GM18870 (cell line): Measurements from ENCODE around the gene IL13RA1.
"Not testable (repeated sequence)": the region's sequence is repeated elsewhere in the genome, so short reads cannot be mapped to it uniquely, and the experiment has no call there.

ENCODE experiments used
- ATAC-seq: cut with Tn5 transposase; IDR thresholded peaks from one replicate; pipeline ENCODE4 v1.9.1; 2021; ENCODE audit warnings: moderate library complexity; ENCODE audit not compliant: unreplicated experiment

Gene IL13RA1

DNA sequence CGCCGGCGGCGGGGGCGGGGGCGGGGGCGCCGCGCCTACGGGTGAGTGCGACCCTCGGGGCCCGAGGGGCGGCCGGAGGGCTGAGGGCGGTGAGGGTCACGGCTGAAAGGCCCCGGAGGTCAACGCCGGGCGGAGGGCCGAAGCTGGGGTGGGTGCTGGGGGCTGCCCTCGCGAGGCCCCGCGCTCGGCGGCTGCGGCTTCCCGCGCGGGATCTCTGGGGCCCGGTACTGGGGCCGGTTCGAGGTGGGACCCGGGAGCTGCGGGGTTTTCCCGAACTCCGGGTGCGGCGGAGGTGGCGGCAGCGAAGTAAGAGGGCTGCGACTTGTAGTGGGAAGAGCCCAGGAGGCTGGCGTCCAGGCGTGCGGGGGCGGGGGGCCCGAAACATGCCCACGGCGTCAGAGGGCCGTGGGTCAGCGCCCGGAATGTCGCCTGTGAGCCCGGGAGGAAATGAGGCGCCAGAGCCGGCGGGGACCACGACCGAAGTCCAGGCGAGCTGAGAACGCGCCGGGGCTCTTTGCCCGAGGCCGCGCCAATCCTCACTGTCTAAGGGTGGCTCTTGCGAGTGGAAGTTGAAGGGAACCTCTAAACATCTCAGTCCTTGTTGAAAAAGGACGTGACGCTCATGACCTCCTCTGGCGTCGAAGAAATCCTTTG lies 407 bp downstream of the IL13RA1 start:
- no peak for ATAC-seq

DNA sequence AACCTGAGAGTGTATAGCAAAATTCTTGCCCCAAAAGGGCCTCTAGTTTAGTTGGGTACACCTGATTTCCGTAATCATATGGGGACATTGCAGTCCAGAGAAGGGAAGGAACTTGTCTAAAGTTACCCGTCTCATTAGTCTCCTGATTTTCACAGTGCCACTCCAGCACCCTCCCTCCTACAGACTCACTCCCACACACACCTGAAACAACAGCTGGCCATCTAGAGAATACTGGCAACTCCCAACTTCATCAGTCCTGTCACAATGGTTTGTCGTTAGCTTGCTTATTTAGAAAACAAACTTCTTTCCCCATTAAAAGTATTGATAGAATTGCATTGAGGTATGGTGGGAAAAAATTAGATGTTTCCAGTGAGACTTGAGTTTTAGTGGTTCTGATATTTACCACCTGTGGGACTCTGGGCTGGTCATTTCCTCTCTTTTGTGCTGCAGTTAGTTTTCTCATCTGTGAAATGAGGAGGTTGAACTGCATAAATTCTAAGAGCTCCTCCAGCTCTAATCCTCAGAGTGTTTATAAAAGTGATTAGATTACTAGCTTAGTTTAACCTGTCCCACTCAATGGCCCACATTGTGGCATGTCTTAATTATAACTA lies 1.7 kb downstream of the IL13RA1 start:
- no peak for ATAC-seq

DNA sequence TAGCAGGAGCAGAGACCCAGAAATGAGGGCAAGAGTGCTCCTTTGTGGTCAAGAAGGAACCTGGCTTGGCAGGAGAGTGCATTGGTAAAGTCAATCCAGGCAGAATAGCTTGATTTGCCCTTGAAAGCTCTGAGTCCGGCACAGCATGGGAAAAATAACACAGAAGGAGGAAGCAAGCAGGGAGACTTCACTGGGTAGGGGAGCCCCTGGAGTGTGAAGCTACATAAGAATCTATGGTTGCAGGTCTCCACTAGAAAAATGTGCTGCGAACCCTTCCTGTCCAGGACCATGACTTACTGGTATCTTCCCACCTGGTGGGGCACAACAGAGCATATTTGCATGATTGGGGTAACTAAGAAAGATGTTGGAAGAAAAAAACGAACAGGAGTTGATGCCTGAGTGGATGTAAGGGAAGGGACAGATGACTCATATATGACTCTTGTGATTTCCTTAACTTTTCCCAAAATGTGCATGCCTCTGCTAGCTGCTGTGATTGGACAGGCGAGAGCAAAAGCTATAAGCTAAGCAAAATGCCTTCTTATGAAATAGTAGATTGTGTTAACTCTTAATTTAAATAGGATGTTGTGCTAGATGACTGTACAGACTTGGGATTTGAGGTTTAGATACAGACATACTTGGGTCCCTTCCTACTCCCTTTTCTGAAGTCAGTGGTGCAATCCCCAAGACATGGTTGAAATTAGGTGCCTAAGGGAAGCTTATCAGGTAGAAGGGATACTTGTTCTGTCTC lies 3.3 kb downstream of the IL13RA1 start:
- no peak for ATAC-seq

DNA sequence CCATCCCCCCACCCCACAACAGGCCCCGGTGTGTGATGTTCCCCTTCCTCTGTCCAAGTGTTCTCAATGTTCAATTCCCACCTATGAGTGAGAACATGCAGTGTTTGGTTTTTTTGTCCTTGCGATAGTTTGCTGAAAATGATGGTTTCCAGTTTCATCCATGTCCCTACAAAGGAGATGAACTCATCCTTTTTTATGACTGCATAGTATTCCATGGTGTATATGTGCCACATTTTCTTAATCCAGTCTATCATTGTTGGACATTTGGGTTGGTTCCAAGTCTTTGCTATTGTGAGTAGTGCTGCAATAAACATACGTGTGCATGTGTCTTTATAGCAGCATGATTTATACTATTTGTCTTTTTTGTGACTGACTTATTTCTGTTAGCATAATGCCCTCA lies 5.1 kb downstream of the IL13RA1 start:
- not testable (repeated sequence) for ATAC-seq

DNA sequence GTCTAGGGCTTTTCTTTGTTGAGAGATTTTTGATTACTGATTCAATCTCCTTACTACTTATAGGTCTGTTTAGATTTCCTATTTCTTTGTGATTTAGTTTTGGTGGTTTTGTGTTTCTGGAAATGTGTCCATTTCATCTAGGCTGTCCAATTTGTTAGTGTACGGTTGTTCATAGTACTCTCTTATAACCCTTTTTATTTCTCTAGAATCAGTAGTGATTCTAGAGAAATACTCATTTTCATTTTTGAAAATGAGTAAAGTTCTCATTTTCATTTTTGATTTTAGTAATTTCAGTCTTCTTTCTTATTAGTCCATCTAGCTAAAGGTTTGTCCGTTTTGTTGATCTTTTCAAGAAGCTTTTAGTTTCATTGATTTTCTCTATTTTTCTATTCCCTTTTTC lies 7.5 kb downstream of the IL13RA1 start:
- ATAC-seq, result peak; percentile 59

DNA sequence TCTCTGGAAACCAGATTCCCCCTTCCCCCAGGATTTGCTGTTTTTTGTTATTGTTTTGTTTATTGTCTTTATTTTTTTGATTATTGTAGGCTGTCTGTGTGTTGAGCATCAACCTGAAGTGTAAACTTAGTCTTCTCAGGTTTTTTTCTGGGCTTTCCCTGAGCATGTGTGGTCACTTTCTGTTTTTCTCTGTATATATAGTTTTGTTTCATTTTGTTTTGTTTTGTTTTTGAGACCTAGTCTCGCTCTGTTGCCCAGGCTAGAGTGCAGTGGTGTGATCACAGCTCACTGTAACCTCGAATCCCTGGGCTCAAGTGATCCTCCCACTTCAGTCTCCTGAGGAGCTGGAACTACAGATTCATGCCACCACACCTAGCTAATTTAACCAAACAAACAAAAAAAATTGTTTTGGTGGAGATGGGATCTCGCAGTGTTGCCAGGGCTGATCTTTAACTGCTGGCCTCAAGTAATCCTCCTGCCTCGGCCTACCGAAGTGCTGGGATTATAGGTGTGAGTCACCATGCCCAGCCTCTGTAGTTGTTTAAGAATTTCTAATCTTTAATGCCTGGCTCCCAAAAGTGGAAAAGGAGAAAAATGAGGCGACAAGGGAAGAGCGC lies 9.1 kb downstream of the IL13RA1 start:
- peak; percentile 90 for ATAC-seq

DNA sequence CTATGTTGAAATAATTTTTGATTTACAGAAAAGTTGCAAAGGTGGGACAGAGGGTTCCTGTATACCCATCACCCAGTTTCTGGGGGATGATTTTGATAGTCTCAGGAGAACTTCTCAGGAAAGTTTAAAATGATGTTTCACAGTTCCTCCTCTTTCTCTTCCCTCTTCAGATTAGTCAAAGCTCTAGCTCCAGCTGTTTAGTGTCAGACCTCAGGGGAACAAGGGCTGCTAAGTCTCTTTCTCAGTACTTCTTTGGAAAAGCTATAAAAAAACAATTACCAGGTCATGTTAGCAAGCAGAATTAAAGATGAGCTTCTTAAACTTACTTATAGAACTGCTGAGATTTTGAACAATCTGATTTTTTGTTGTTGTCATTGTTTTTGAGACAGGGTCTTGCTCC lies 12.2 kb downstream of the IL13RA1 start:
- no peak for ATAC-seq

DNA sequence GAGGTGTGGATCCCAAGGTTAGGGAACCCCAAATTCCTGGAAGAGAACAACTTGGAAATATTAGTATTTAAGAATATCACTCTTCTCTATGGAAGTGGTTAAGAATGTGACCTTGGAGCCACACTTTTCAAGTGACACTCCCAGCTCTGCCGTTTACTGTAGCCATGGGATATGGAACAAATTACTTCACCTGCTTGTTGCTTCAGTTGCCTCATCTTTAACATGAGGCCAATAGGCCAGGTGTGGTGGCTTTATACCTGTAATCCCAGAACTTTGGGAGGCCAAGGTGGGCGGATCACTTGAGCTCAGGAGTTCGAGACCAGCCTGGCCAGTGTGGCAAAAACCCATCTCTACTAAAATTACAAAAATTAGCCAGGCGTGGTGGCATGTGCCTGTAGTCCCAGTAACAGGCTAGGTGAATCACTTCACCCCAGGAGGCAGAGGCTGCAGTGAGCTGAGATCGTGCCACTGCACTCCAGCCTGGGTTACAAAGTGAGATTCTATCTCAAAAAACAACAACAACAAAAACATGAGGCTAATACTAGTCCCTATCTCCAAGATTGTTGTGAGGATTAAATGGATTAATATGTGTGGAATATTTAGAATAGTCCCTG lies 13.0 kb downstream of the IL13RA1 start:
- no peak for ATAC-seq

DNA sequence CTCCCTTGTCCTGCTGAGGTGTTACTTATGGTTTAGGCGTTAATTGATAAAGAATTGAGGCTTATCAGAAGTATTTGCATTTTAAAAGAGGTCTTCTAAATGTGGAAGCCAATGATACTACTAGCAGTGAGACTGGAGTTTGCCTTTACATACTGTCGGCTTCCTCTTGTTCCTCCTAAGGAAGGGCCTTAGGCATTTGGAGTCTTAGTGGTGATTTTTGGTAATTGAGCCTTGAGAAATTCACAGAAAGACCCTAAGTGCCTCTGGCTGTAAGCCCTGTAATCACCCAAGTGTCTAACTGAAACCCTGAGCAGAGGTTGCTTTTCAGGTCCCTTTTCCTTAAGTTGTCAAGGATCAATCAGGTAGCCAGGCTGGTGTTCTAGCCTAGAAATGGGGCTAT lies 14.8 kb downstream of the IL13RA1 start:
- no peak for ATAC-seq

DNA sequence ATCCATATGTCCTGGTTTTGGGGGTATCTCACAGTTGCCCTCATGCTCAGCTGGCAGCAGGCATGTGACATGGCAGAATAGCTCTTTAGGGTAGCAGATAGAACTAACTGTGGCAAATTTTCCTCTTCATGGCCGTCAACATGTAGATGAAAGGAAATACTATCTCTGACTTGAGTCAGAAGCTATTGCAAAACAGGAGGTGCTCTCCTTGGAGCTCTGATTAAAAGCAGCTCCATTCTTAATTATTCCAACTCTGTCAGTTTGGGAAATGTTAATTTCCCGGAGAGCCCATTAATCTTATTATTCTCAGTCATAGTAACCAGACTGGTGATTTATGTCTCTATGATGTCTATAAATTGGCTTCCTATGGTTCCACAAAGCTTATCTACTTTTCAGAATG lies 18.2 kb downstream of the IL13RA1 start:
- no peak for ATAC-seq

DNA sequence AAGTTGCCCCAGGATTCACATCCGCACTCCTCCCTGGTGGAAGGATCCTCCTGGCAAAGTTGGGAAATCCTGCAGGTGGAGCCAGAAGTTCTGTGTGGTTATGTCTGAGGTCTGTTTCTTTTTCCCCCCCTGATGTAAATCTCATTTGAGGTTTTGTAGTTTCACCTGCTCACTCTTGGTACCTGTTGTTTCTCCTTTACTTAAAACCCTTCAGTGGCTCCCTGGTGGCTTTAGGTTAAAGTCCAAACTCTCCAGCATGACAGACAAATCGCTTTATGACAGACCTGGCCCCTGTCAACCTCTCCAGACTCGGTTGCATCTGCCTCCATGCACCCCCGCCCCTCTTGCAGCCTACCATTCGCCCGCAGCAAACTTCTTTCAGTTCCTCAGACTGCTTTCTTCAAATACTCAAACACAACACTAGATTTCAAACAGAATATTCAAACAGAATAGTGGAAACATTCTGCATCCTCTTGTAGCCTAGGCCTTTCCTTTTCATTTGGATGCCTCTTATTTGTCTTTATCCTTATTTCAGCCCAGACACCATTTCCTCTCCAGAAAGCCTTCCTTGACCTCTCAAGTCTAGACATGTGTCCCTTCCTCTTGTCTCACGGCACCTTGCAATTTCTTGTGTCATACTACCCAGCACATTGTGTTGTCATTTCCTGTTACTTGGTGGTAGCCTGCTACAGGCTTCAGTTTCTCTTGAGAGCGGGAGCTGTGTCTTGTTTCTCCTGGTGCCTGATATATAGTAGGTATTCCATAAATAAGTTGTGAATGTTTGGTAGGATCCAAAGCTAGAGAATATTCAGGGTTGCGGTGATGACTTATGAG lies 24.8 kb downstream of the IL13RA1 start:
- peak; percentile 86 for ATAC-seq

DNA sequence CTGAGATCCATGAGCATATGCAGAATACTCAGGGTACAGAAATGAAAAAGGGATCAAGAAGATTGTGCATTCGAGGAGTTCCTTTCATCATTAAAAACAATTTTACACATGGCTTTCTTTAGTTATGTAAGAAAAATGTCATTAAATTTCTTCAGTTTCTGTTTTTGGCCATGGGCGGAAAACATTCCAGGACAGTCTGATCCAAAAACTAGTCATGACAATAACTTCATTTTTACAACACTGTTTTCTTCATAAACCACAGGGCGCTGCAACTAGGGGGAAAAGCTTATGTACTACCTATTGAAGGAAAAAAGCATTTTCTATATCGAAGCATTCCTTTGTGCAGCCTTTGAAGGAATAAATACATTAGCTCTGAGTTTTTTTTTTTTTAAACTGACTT lies 28.2 kb downstream of the IL13RA1 start:
- no peak for ATAC-seq

DNA sequence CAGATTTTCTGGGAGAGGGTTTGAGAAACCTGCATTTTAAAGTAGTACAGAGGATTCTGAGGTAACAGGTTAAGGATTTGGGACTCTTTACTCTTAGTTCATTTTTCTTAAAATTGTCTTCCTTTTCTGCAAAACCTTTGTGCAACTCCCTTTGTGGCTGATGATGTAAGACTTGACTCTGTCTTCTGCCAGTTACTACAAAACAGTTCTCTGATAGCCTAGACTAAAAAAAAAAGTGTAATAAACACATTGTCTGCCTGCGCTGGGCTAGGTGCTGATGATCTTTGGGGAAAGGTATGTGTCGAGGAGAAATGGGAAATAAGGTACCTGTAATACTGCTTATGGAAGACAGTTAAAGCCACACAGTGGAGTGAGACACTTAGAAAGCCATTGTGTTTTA lies 28.7 kb downstream of the IL13RA1 start:
- ATAC-seq, result no peak

DNA sequence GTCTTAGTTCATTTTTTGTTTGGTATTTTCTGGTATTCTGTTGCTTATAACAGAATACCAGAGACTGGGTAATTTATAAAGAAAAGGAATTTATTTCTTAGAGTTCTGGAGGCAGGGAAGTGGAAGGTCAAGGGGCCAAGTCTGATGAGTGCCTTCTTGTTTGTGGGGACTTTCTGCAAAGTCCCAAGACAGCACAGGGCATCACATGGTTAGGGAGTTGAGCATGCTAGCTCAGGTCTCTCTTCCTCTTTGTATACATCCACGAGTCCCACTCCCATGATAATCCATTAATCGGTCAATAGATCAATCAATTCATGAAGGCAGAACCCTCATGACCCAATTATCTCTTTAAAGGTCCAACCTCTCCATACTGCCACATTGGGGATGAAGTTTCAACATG lies 31.1 kb downstream of the IL13RA1 start:
- no peak for ATAC-seq

DNA sequence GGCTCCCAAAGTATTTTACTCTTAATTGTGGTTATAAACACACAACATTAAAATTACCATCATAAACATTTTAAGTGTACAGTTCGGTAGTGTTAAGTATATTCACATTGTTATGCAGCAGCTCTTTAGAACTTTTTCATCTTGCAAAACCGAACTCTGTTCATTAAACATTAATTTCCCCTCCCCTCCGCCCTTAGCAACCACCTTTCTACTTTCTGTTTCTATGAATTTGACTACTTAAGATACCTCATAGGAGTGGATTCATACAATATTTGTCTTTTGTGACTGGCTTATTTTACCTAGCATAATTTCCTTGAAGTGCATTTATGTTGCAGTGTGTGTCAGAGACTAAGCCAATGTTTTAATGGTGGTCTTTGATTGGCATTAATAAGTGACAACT lies 32.6 kb downstream of the IL13RA1 start:
- no peak for ATAC-seq

DNA sequence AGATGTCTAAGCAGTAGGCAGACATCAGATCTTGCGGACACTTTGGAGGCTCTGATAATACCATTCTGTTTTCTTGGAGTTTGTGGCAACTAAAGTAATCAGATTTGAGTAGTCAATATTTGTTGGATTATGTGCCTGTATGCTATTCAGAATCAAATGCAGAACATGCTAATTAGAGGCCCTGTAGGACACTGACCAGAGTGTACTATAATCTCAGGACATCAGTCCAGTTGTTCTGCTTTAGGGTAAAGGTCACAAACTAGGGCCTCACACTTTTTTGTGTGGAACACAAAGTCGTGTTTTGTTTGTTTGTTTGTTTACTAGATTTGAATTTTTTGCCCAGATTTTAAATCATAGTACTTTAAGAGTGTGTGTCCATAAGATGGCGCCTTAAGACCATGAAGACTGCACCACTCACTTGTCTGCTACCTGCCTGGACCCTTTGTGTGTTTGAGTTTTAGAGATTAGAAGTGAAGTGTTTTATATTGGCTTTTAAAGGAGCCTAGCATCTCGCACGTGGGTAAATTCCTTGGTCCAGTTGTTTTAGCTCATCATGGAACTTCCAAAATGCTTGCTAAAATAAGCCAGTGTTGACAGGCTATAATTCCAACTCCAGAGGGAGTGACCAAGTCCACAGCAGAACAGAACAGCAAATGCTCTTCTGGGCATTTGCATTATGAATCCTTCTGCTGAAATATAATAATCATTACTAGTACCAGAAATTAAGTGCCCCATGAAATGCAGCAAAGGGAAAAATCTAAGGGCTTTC lies 34.7 kb downstream of the IL13RA1 start:
- ATAC-seq, result no peak

DNA sequence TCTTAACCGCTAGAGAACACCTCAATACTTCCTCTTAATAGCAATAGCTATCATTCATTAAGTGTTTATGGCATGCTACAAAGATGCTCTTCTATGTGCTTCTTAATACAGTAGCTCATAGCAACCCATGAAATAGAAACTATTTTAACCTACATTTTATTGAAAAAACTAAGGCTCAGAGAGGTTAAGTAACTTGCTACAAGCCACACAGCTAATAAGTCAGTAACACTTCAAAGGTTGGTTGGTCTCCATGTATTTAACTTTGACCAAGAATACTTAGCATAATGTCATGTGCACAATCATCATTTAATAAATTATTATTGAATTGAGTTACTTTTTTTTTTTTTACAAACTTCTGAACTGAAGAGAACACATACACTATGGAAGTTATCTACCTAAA lies 36.1 kb downstream of the IL13RA1 start:
- no peak for ATAC-seq

DNA sequence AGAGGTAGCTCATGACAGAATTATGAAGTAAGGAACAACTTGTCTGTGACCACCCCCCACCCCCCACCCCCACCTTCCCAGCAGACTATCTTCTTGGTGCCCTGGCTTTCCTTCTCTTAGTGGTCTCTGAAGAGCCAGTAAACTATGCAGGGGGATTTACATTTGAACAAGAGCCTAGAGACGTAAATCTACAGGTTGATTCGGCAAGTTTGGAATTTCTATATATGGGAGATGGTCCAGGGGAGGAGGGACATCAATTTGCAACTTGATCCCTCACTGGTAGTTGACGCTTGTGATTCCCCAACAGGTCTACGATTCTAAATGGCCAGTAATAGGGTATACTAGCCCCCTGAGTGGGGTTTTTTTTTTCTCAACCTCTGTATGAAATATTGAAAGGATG lies 36.7 kb downstream of the IL13RA1 start:
- ATAC-seq, result no peak

DNA sequence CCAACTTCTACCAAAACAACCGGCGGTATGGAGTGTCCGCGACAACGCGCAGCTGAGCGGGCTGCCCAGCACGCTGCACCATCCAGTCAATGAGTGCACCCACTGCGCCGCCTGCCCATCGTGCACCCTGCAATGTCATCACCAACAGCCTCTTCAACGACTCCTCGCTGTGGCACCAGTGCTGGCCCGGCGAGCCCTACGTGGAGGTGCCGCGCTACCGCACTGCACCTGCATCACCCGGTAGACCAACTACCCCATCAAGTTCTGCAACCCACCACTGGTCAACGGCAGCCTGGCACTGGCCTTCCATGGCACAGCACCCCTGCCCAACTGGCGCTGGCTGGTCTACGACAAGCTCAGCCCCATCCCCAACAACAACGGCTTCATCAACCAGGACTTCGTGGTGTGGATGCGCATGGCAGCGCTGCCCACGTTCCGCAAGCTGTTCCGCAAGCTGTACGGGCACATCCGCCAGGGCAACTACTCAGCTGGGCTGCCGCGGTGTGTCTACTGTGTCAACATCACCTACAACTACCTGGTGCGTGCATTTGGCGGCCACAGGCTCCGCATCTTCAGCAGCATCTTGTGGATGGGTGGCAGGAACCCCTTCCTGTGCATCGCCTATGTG lies 42.8 kb downstream of the IL13RA1 start:
- ATAC-seq, result no peak
